GM10248 (cell line): Measurements from ENCODE around the gene CDK9.
"Not testable (repeated sequence)": the region's sequence is repeated elsewhere in the genome, so short reads cannot be mapped to it uniquely, and the experiment has no call there.

Experiments
- CTCF ChIA-PET: fragments of 300-600 bp; sonication (Branson Sonifier 250); formaldehyde crosslinking; extraction: SDS; loops from one replicate; lab custom pipeline; 2021; ENCODE audit warnings: antibody characterized with exemption; lab: Yijun Ruan, JAX
- POLR2A ChIA-PET: fragments of 350-650 bp; sonication (Branson Sonifier 250); formaldehyde crosslinking; extraction: SDS; loops from one replicate; lab custom pipeline; 2020; ENCODE audit warnings: antibody characterized with exemption; lab: Yijun Ruan, JAX
- DNase-seq: peaks from one replicate; pipeline ENCODE4 v3.0.0; 2012; ENCODE audit errors: extremely low spot score
- CTCF ChIP-seq: IDR thresholded peaks from 2 replicates; pipeline ENCODE4 v1.5.1; 2012; ENCODE audit warnings: mild to moderate bottlenecking, low read depth; ENCODE audit errors: extremely low read depth, missing control alignments, control extremely low read depth

The CDK9 gene

GRCh38 chr9:127780126-127780885 is 5.5 kb upstream of the CDK9 start:
- DNase-seq = no peak
- POLR2A ChIA-PET = no interaction called here
- TF ChIP-seq CTCF = no peak
- CTCF ChIA-PET = interaction anchor here (1.0 to 10.6 kb wide), 5 partner anchors 13 to 255 kb away, joined by 3 to 62 read pairs (median 6); partner anchors contain the start of gene TOR2A

GRCh38 chr9:127780909-127781308 is 4.9 kb upstream of the CDK9 start:
- CTCF ChIA-PET = interaction anchor here (1.0 to 10.6 kb wide), 2 partner anchors 12 to 46 kb away, joined by 4 to 62 read pairs; partner anchors contain the start of gene TOR2A
- POLR2A ChIA-PET = not testable (repeated sequence)

GRCh38 chr9:127781806-127782205 is 4.0 kb upstream of the CDK9 start:
- ChIA-PET POLR2A (interaction anchor here (0.5 to 0.6 kb wide), 2 partner anchors 136 to 980 kb away, joined by 3 read pairs; no protein-coding TSS in a partner anchor), CTCF (interaction anchor here (1.3 to 10.6 kb wide), 5 partner anchors 11 to 47 kb away, joined by 3 to 62 read pairs (median 14); partner anchors contain the start of gene TOR2A)
- TF ChIP-seq CTCF = no peak
- DNase-seq = no peak

More at GRCh38 chr9:127780909-127781308, 4.9 kb upstream of the CDK9 start:
- DNase-seq = not testable (repeated sequence)

GRCh38 chr9:127783111-127784008 is 2.5 kb upstream of the CDK9 start:
- no peak for TF ChIP-seq CTCF
- DNase-seq = no peak
- ChIA-PET POLR2A (no interaction called here), CTCF (interaction anchor here (0.8 to 10.6 kb wide), 16 partner anchors 8 to 266 kb away, joined by 3 to 62 read pairs (median 5); partner anchors contain the start of gene TOR2A)

- POLR2A ChIA-PET = interaction anchor here (0.7 to 1.5 kb wide), 5 partner anchors 9 to 132 kb away, joined by 3 to 6 read pairs (median 3); no protein-coding TSS in a partner anchor
- TF ChIP-seq CTCF = peak; percentile 75
- CTCF ChIA-PET = interaction anchor here (0.6 to 10.6 kb wide), 30 partner anchors 8 to 264 kb away, joined by 3 to 62 read pairs (median 4); partner anchors contain the start of gene TOR2A
- DNase-seq = peak; percentile 88
Measured at GRCh38 chr9:127785023-127785932, 556 bp upstream of the CDK9 start.

GRCh38 chr9:127786773-127787104 is 905 bp downstream of the CDK9 start:
- ChIA-PET CTCF (interaction anchor here (0.6 to 10.6 kb wide), 6 partner anchors 12 to 139 kb away, joined by 3 to 62 read pairs (median 16); partner anchors contain the start of gene TOR2A), POLR2A (interaction anchor here (0.6 kb wide), 1 partner anchor 14 kb away, joined by 3 read pairs; no protein-coding TSS in a partner anchor)
- TF ChIP-seq CTCF = peak; percentile 18
- DNase-seq = no peak
